WTC11 (cell line): ENCODE results near the gene CST2. TPM values are rescaled to one million over a fixed set of nuclear protein-coding genes. Genes with fewer than 3 reads are reported as not detected.
"Not testable (repeated sequence)": the region's sequence is repeated elsewhere in the genome, so short reads cannot be mapped to it uniquely, and the experiment has no call there.

ENCODE experiments used
- ATAC-seq: fragments of 200-7000 bp; cut with Tn5 transposase; 2 replicates; pipeline ENCODE4 v1.10.0; 2021; ENCODE audit warnings: mild to moderate bottlenecking, moderate library complexity
- CTCF ChIA-PET: fragments of 300-600 bp; sonication (Branson Sonifier 250); formaldehyde crosslinking; loops from one replicate; lab custom pipeline; 2021; ENCODE audit warnings: antibody characterized with exemption; lab: Charles Lee
- POLR2A ChIA-PET: fragments of 350-600 bp; sonication (Branson Sonifier 250); formaldehyde crosslinking; loops from one replicate; lab custom pipeline; 2021; ENCODE audit warnings: antibody characterized with exemption; lab: Charles Lee
- DNase-seq: peaks from one replicate; pipeline ENCODE4 v3.0.0; 2021; ENCODE audit warnings: low spot score
- H3K27ac Mint-ChIP-seq: 2 replicates; pipeline ENCODE4 v1.8.0; 2021; ENCODE audit warnings: mixed read lengths
- H3K27me3 Mint-ChIP-seq: 2 replicates; pipeline ENCODE4 v1.8.0; 2021; ENCODE audit warnings: low read depth, mild to moderate bottlenecking, moderate library complexity, mixed read lengths
- H3K36me3 Mint-ChIP-seq: 2 replicates; pipeline ENCODE4 v1.8.0; 2021; ENCODE audit warnings: mixed read lengths
- H3K4me1 Mint-ChIP-seq: 2 replicates; pipeline ENCODE4 v1.8.0; 2022; ENCODE audit warnings: mixed read lengths
- H3K4me3 Mint-ChIP-seq: 2 replicates; pipeline ENCODE4 v1.8.0; 2021; ENCODE audit warnings: mild to moderate bottlenecking, moderate library complexity, mixed read lengths
- H3K9me3 Mint-ChIP-seq: 2 replicates; pipeline ENCODE4 v1.8.0; 2021; ENCODE audit warnings: mixed read lengths
- AR ChIP-seq: fragments of 250-450 bp; sonication (Bioruptor Pico); IDR thresholded peaks from 2 replicates; pipeline ENCODE4 v1.9.0; 2021; ENCODE audit warnings: mild to moderate bottlenecking
- ATF1 ChIP-seq: sonication (generic); formaldehyde crosslinking; IDR thresholded peaks from 2 replicates; pipeline ENCODE4 v1.8.1; 2023; ENCODE audit warnings: mild to moderate bottlenecking, moderate library complexity, missing genetic modification reagents
- ATF2 ChIP-seq: sonication (generic); formaldehyde crosslinking; IDR thresholded peaks from 2 replicates; pipeline ENCODE4 v1.8.1; 2022; ENCODE audit warnings: low read depth, missing genetic modification reagents, borderline replicate concordance
- EMX1 ChIP-seq: fragments of 250-450 bp; sonication (Bioruptor Pico); IDR thresholded peaks from 2 replicates; pipeline ENCODE4 v1.8.0; 2021; ENCODE audit warnings: mild to moderate bottlenecking
- ERG ChIP-seq: fragments of 250-450 bp; sonication (Bioruptor Pico); IDR thresholded peaks from 2 replicates; pipeline ENCODE4 v1.8.0; 2021; ENCODE audit warnings: mild to moderate bottlenecking
- ESRRA ChIP-seq: sonication (generic); formaldehyde crosslinking; IDR thresholded peaks from 2 replicates; pipeline ENCODE4 v1.8.1; 2022; ENCODE audit warnings: mild to moderate bottlenecking, missing genetic modification reagents, borderline replicate concordance
- ETV6 ChIP-seq: sonication (generic); formaldehyde crosslinking; IDR thresholded peaks from 2 replicates; pipeline ENCODE4 v1.8.1; 2022; ENCODE audit warnings: mild to moderate bottlenecking, missing genetic modification reagents
- FOXJ3 ChIP-seq: sonication (generic); formaldehyde crosslinking; IDR thresholded peaks from 2 replicates; pipeline ENCODE4 v1.9.0; 2021; ENCODE audit warnings: missing genetic modification reagents, mild to moderate bottlenecking, borderline replicate concordance
- HMGXB4 ChIP-seq: sonication (generic); formaldehyde crosslinking; IDR thresholded peaks from 2 replicates; pipeline ENCODE4 v1.8.1; 2023; ENCODE audit warnings: mild to moderate bottlenecking, moderate library complexity, missing genetic modification reagents
- NFE2L1 ChIP-seq: sonication (generic); formaldehyde crosslinking; IDR thresholded peaks from 2 replicates; pipeline ENCODE4 v1.8.1; 2023; ENCODE audit warnings: missing genetic modification reagents
- NR3C1 ChIP-seq: sonication (generic); formaldehyde crosslinking; conservative IDR thresholded peaks from 2 replicates; pipeline ENCODE4 v1.8.1; 2023; ENCODE audit warnings: low read depth, mild to moderate bottlenecking, missing genetic modification reagents
- OVOL2 ChIP-seq: fragments of 250-450 bp; sonication (Bioruptor Pico); IDR thresholded peaks from 2 replicates; pipeline ENCODE4 v1.9.0; 2021; ENCODE audit warnings: mild to moderate bottlenecking, borderline replicate concordance
- PRDM15 ChIP-seq: sonication (generic); formaldehyde crosslinking; IDR thresholded peaks from 2 replicates; pipeline ENCODE4 v1.8.0; 2022; ENCODE audit warnings: missing genetic modification reagents
- SOX15 ChIP-seq: fragments of 250-450 bp; sonication (Bioruptor Pico); IDR thresholded peaks from 2 replicates; pipeline ENCODE4 v1.9.0; 2021; ENCODE audit warnings: mild to moderate bottlenecking
- TCF7 ChIP-seq: sonication (generic); formaldehyde crosslinking; IDR thresholded peaks from 2 replicates; pipeline ENCODE4 v1.8.0; 2022; ENCODE audit warnings: mild to moderate bottlenecking, low read depth, missing genetic modification reagents, moderate library complexity
- TP53 ChIP-seq: sonication (generic); formaldehyde crosslinking; IDR thresholded peaks from 2 replicates; pipeline ENCODE4 v1.8.1; 2023; ENCODE audit warnings: mild to moderate bottlenecking, missing genetic modification reagents
- USF2 ChIP-seq: sonication (generic); formaldehyde crosslinking; IDR thresholded peaks from 2 replicates; pipeline ENCODE4 v1.8.1; 2023; ENCODE audit warnings: mild to moderate bottlenecking, missing genetic modification reagents, moderate library complexity
- ZNF232 ChIP-seq: sonication (generic); formaldehyde crosslinking; IDR thresholded peaks from 2 replicates; pipeline ENCODE4 v1.8.0; 2022; ENCODE audit warnings: mild to moderate bottlenecking, missing genetic modification reagents
- ZNF263 ChIP-seq: sonication (generic); formaldehyde crosslinking; IDR thresholded peaks from 2 replicates; pipeline ENCODE4 v1.8.1; 2022; ENCODE audit warnings: low read depth, mild to moderate bottlenecking, moderate library complexity, missing genetic modification reagents
- ZNF423 ChIP-seq: fragments of 250-450 bp; sonication (Bioruptor Pico); IDR thresholded peaks from 2 replicates; pipeline ENCODE4 v2.1.2; 2022; ENCODE audit warnings: mild to moderate bottlenecking, moderate library complexity
- total RNA-seq: library from RNA; stranded (reverse); gene quantifications from 3 replicates; pipeline ENCODE4 v1.2.3, GENCODE V29; 2021

CST2 gene
- total RNA-seq, 1 experiment from 2014 or later: not detected

- TF ChIP-seq ESRRA (CRISPR knock-in tag) (no peak), FOXJ3 (CRISPR knock-in tag) (no peak)
These were observed 3.4 kb downstream of the CST2 start (continued) for GRCh38 chr20:23823111-23823510.

GRCh38 chr20:23820493-23820892, 6.0 kb downstream of the CST2 start:
- CTCF ChIA-PET: no interaction called here
- Mint-ChIP-seq H3K4me3 (no peak overlapping the region), H3K27ac (no peak overlapping the region), H3K36me3 (no peaks in the 10 kb centered on the region), H3K27me3 (peaks cover 3% of the 10 kb centered on the region; the same call in 1 of the 2 replicates), H3K9me3 (peaks cover 14% of the 10 kb centered on the region), H3K4me1 (peaks cover 10% of the 10 kb centered on the region)
- POLR2A ChIA-PET: no interaction called here
- ATAC-seq (no peak), DNase-seq (no peak)
- TF ChIP-seq ERG (CRISPR knock-in tag) (no peak), EMX1 (CRISPR knock-in tag) (no peak), NR3C1 (no peak), SOX15 (CRISPR knock-in tag) (no peak), OVOL2 (no peak), ATF2 (CRISPR knock-in tag) (no peak), USF2 (no peak), PRDM15 (CRISPR knock-in tag) (no peak), ZNF232 (CRISPR knock-in tag) (no peak), ETV6 (CRISPR knock-in tag) (no peak), NFE2L1 (CRISPR knock-in tag) (no peak), TCF7 (CRISPR knock-in tag) (no peak), ZNF263 (CRISPR knock-in tag) (no peak), AR (CRISPR knock-in tag) (no peak), ZNF423 (CRISPR knock-in tag) (no peak), TP53 (CRISPR knock-in tag) (no peak), ATF1 (CRISPR knock-in tag) (no peak), HMGXB4 (CRISPR knock-in tag) (no peak)

GRCh38 chr20:23811559-23811958, 15.0 kb downstream of the CST2 start:
- H3K36me3 Mint-ChIP-seq, H3K27me3 Mint-ChIP-seq, ATAC-seq, POLR2A ChIA-PET, CTCF ChIA-PET, H3K27ac Mint-ChIP-seq, DNase-seq, H3K4me3 Mint-ChIP-seq: not testable (repeated sequence)
- peaks cover 22% of the 10 kb centered on the region for H3K9me3 Mint-ChIP-seq
- H3K4me1 Mint-ChIP-seq: peaks cover 12% of the 10 kb centered on the region

GRCh38 chr20:23810349-23810748, 16.2 kb downstream of the CST2 start:
- Mint-ChIP-seq H3K9me3 (peaks cover 22% of the 10 kb centered on the region), H3K4me1 (peaks cover 12% of the 10 kb centered on the region)
- H3K27ac Mint-ChIP-seq, CTCF ChIA-PET, ATAC-seq, DNase-seq, H3K27me3 Mint-ChIP-seq, POLR2A ChIA-PET, H3K4me3 Mint-ChIP-seq, H3K36me3 Mint-ChIP-seq: not testable (repeated sequence)
